Right lobe of liver (tissue), 6 donors: ENCODE data around the gene PMEPA1. TPM values are rescaled to one million over a fixed set of nuclear protein-coding genes. Genes with fewer than 3 reads are reported as not detected.
A peak's percentile ranks its signal among the peaks of the same experiment; 100 is the strongest.

Experiments
- ATAC-seq, 4 donors: fragments of 200-7000 bp; cut with Tn5 transposase; one replicate each; pipeline ENCODE4 v1.9.1; 2020; ENCODE audit warnings: mild to moderate bottlenecking in 4 of 4, moderate library complexity in 4 of 4
- DNase-seq, 3 donors: peaks; one replicate each; pipeline ENCODE4 v3.0.0-alpha.2; 2020
- H3K27ac ChIP-seq, 3 donors: fragments of 200-600 bp; one replicate each; pipeline ENCODE4 v1.8.0; 2022
- H3K27me3 ChIP-seq, 2 donors: fragments of 200-600 bp; one replicate each; pipeline ENCODE4 v1.8.0; 2022
- H3K36me3 ChIP-seq, 4 donors: fragments of 200-600 bp; sonication (generic) in 1 of 4; one replicate each; pipeline versions ENCODE4 v1.5.1 to v1.8.0; 2017 to 2022; ENCODE audit warnings: control low read depth in 1 of 4
- H3K4me1 ChIP-seq, 4 donors: fragments of 200-600 bp; sonication (generic) in 1 of 4; one replicate each; pipeline versions ENCODE4 v1.5.1 to v1.8.0; 2017 to 2022; ENCODE audit warnings: control low read depth in 1 of 4
- H3K4me3 ChIP-seq, 3 donors: fragments of 200-600 bp; one replicate each; pipeline ENCODE4 v1.8.0; 2022
- H3K9me3 ChIP-seq, 4 donors: fragments of 200-600 bp; sonication (generic) in 1 of 4; one replicate each; pipeline versions ENCODE4 v1.5.1 to v1.8.0; 2017 to 2022; ENCODE audit warnings: control low read depth in 1 of 4
- POLR2A ChIP-seq: fragments of 450-650 bp; IDR thresholded peaks from one replicate; pipeline ENCODE4 v1.6.1; 2017; ENCODE audit warnings: antibody characterized with exemption, mild to moderate bottlenecking
- WGBS: methylation state at CpG from one replicate; pipeline ENCODE4 v1.1.6; 2018; ENCODE audit warnings: low coverage, low lambda C conversion rate; ENCODE audit not compliant: insufficient coverage; ENCODE audit errors: missing lambda C conversion rate; 5-methylcytosine and 5-hydroxymethylcytosine counted together
- intact Hi-C, 2 donors: fragments of 100-400 bp; cut with DNase I; formaldehyde crosslinking; loops; one replicate each; pipeline versions ENCODE4 v1.11.2 to v1.14.1; 2022
- total RNA-seq, 6 experiments: library from RNA; depleted of rRNA in 2 of 6; stranded (reverse); fragments of >200 nt in 2 of 6; fragmentation: NEBNext Ultra II Directional in 3 of 6; extraction: Animal tissue kit (Norgen Biotek cat#: 25700) in 3 of 6; gene quantifications; one replicate each; pipeline versions ENCODE4 v1.1.0 to v1.2.4, GENCODE V29; 2016 to 2023
- TF ChIP-seq, protein P1 (sequence below), 4 donors: fragments of 200-600 bp in 3 of 4; fragments of 450-650 bp in 1 of 4; IDR thresholded peaks; one replicate each; pipeline versions ENCODE4 v1.5.1 to v1.8.0; 2016 to 2022; ENCODE audit warnings: antibody characterized with exemption in 4 of 4, mild to moderate bottlenecking in 2 of 4
- donor health status: DM: no; HTN: yes; CAD: no.
- donor health status: DM: no; HTN: no; CAD: no.
- donor health status: DM: no; HTN: no; CAD: no.
- donor health status: DM: no; HTN: yes; CAD: no.
- donor health status: DM: no; HTN: yes; CAD: no.

PMEPA1 gene
- total RNA-seq, 6 experiments from 2014 or later, result 0.50 to 2.3 (median 1.4) TPM

DNA sequence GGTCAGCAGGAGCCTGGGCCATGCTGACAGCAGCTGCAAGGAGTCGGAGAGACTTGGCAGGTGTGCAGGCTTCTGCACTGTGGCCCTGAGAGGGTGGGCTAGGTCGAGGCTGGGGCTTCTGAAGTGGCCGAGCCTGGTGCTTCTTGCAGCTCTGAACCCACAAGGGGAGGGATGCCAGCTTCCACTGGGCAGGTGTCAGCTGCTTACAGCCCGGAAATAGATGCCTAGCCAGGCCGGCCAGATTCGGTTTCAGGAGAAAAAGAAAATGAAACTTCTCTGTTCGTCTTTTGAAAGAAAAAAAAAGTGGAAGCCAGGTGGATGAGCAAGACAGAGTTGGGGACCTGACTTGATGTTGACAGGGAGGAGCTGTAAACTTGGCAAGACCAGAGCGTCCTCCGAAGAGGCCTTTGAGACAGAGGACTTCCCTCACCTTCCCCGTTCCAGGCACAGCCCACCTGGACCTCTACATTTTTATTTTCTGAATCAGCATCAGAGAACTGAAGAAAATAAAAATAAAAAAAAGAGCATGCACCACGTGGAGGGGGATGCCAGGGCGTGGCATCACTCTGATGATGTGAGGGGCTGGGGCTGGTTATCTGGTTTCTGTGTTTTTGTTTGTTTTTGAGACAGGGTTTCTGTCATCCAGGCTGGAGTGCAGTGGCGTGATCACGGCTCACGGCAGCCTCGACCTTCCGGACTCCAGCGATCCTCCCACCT is 89.4 kb downstream of the PMEPA1 start, which contains the start of gene ZBP1:
Gene ZBP1, minus strand, starts transcription at position 153 of the 717 bp plus-strand sequence. Its CDS starts 131 bp downstream, at position 22.
- DNase-seq (no peak), ATAC-seq (peak in 3 of 4 donors; percentile 9 to 44 (median 22))
- H3K4me3 ChIP-seq, result peak within 1 kb of the TSS in 1 of 3 donors; percentile 13
- H3K27me3 ChIP-seq, result no peaks in the 10 kb centered on the region
- intact Hi-C loops, result no loop called here
- 37% methylated on average over 17 of the region's 18 CpGs for WGBS
- H3K4me1 ChIP-seq, result no peaks in the 10 kb centered on the region
- H3K36me3 ChIP-seq, result no peaks in the 10 kb centered on the region
- H3K9me3 ChIP-seq, result no peaks in the 10 kb centered on the region
- TF ChIP-seq, protein P1, sequence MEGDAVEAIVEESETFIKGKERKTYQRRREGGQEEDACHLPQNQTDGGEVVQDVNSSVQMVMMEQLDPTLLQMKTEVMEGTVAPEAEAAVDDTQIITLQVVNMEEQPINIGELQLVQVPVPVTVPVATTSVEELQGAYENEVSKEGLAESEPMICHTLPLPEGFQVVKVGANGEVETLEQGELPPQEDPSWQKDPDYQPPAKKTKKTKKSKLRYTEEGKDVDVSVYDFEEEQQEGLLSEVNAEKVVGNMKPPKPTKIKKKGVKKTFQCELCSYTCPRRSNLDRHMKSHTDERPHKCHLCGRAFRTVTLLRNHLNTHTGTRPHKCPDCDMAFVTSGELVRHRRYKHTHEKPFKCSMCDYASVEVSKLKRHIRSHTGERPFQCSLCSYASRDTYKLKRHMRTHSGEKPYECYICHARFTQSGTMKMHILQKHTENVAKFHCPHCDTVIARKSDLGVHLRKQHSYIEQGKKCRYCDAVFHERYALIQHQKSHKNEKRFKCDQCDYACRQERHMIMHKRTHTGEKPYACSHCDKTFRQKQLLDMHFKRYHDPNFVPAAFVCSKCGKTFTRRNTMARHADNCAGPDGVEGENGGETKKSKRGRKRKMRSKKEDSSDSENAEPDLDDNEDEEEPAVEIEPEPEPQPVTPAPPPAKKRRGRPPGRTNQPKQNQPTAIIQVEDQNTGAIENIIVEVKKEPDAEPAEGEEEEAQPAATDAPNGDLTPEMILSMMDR (IDR thresholded peaks at IDR 0.05), result no peak
- TF ChIP-seq POLR2A, result no peak
- peak within 1 kb of the TSS in 2 of 3 donors; percentile 28 to 43 for H3K27ac ChIP-seq

DNA sequence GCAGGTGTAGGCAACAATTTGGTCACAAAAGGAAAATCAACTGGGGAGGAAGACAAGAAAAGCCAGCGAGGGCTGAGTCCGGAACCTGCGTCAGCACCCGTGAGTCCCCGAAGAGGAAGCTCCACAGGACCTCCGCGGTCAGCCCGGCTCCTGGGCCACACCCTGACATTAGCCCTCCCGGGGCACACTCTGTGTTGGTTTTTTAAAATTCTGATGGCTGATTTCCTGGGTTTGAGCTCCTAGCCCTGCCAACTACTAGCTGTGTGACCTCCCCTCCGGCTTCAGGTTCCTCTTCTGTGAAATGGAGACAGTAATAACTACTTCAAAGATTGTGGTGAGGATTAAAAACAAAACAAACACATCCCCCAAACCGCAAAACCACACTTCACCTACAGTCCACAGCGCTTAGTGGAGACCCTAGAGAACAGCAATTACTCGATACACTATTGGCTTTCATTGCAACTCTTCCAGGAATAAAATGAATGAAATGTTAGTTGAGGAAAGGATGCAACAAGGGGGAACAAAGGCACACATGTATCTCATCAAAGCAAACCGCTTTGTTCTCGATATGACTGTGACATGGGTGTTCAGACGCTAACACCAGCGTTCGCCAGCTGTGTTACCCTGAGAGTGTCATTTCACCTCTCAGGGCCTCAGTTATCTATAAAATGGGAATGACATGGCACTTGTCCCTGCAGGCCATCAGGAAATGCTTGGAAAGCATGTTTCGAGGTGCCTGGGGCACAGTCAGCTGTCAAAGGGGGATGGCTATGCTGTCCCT is 90.6 kb downstream of the PMEPA1 start:
- DNase-seq (peak; percentile 57 to 82 (median 64)), ATAC-seq (peak; percentile 50 to 64 (median 58))
- Histone ChIP-seq H3K36me3 (no peaks in the 10 kb centered on the region), H3K4me3 (no peak overlapping the region), H3K4me1 (no peaks in the 10 kb centered on the region), H3K27me3 (no peaks in the 10 kb centered on the region), H3K9me3 (no peaks in the 10 kb centered on the region), H3K27ac (peak overlapping the region in 2 of 3 donors; percentile 28 to 43)
- no peak for TF ChIP-seq POLR2A
- TF ChIP-seq, protein P1 (IDR thresholded peaks at IDR 0.05), result no peak
- WGBS, result 38% methylated on average over 19 of the region's 19 CpGs
- intact Hi-C loops, result no loop called here

DNA sequence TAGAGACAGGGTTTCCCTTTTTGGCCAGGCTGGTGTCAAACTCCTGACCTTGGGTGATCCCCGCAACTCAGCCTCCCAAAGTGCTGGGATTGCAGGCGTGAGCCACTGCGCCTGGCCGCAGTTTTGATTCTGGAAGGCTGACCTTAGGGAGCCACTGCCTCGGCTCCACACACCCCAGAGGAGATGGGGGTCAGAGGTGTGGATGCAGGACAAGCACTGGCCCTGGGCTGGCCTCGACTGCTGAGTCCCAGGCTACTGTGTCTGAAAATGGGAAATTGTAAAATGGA is 91.1 kb downstream of the PMEPA1 start:
- ATAC-seq, result no peak
- TF ChIP-seq POLR2A, result no peak
- TF ChIP-seq, protein P1 (IDR thresholded peaks at IDR 0.05), result no peak
- Histone ChIP-seq H3K27me3 (no peaks in the 10 kb centered on the region), H3K4me3 (no peak overlapping the region), H3K36me3 (no peaks in the 10 kb centered on the region), H3K9me3 (no peaks in the 10 kb centered on the region), H3K27ac (peak overlapping the region in 2 of 3 donors; percentile 28 to 43), H3K4me1 (no peaks in the 10 kb centered on the region)
- no peak for DNase-seq
- 37% methylated on average over 4 of the region's 6 CpGs for WGBS
- intact Hi-C loops, result no loop called here

DNA sequence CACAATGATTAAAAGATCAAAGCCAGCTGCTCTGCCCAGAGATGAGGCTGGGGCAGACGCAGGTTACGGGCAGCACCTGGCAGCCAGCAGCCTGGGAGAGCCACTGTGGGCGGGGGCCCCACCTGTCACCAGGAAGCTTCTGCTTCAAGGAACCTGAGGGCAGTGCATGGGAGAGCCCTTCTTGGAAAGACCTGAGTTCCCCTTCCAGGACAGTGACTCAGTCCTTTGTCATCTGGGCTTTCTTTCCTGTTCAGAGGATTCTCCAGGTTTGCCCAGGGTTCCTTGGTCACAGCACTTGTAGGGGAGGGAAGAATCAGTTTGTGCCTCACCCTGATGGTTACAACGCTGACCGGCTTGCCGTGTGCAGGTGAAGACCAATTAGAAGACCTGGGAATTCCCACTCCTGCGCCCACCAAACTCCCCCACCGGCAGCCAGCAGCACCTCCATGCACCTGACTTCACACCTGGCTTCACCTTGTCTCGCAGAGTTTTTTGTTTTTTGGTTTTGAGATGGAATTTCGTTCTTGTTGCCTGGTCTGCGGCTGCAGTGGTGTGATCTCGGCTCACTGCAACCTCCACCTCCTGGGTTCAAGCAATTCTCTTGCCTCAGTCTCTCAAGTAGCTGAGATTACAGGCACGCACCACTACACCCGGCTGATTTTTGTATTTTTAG is 91.6 kb downstream of the PMEPA1 start:
- Histone ChIP-seq H3K4me3 (no peak overlapping the region), H3K4me1 (no peaks in the 10 kb centered on the region), H3K36me3 (no peaks in the 10 kb centered on the region), H3K27me3 (no peaks in the 10 kb centered on the region), H3K9me3 (no peaks in the 10 kb centered on the region), H3K27ac (peak overlapping the region in 2 of 3 donors; percentile 28 to 43)
- TF ChIP-seq, protein P1 (IDR thresholded peaks at IDR 0.05), result no peak
- DNase-seq (no peak), ATAC-seq (no peak)
- 55% methylated on average over 9 of the region's 14 CpGs for WGBS
- intact Hi-C loops, result no loop called here
